Smooth muscle cell (in vitro differentiated cells): Measurements from ENCODE around the gene HIRA. TPM values are rescaled to one million over a fixed set of nuclear protein-coding genes. Genes with fewer than 3 reads are reported as not detected.

ENCODE experiments used
- DNase-seq: peaks from one replicate; lab custom pipeline; 2025; ENCODE audit not compliant: unreplicated experiment; lab: John Stamatoyannopoulos, UW
- H2AFZ ChIP-seq: fragments of 200-600 bp; sonication (generic); 2 replicates; pipeline ENCODE4 v1.6.0; 2016; ENCODE audit warnings: antibody characterized with exemption, low read depth, mild to moderate bottlenecking
- H3F3A ChIP-seq: fragments of 200-600 bp; sonication (generic); 2 replicates; pipeline ENCODE4 v1.6.0; 2017; ENCODE audit warnings: antibody characterized with exemption, low read depth
- H3K27ac ChIP-seq: fragments of 200-600 bp; sonication (generic); 2 replicates; pipeline ENCODE4 v1.5.1; 2016; ENCODE audit warnings: low read depth, mild to moderate bottlenecking
- H3K27me3 ChIP-seq: fragments of 200-600 bp; sonication (generic); 2 replicates; pipeline ENCODE4 v1.6.1; 2016; ENCODE audit warnings: low read depth, mild to moderate bottlenecking
- H3K36me3 ChIP-seq: fragments of 200-600 bp; sonication (generic); 2 replicates; pipeline ENCODE4 v1.5.1; 2016; ENCODE audit warnings: low read depth
- H3K4me1 ChIP-seq: fragments of 200-600 bp; sonication (generic); 2 replicates; pipeline ENCODE4 v1.5.1; 2016; ENCODE audit warnings: low read depth
- H3K4me2 ChIP-seq: fragments of 200-600 bp; sonication (generic); 2 replicates; pipeline ENCODE4 v1.6.0; 2016; ENCODE audit warnings: mild to moderate bottlenecking
- H3K4me3 ChIP-seq: fragments of 200-600 bp; sonication (generic); 2 replicates; pipeline ENCODE4 v1.5.1; 2016; ENCODE audit warnings: mild to moderate bottlenecking
- H3K79me2 ChIP-seq: fragments of 200-600 bp; sonication (generic); 2 replicates; pipeline ENCODE4 v1.6.0; 2016; ENCODE audit warnings: low read depth, mild to moderate bottlenecking
- H3K9ac ChIP-seq: fragments of 200-600 bp; sonication (generic); 2 replicates; pipeline ENCODE4 v1.6.0; 2016; ENCODE audit warnings: low read depth
- H3K9me3 ChIP-seq: fragments of 200-600 bp; sonication (generic); replicated peaks from 2 replicates; pipeline ENCODE4 v1.5.1; 2016; ENCODE audit warnings: low read depth
- H4K20me1 ChIP-seq: fragments of 200-600 bp; sonication (generic); 2 replicates; pipeline ENCODE4 v1.6.0; 2016; ENCODE audit warnings: low read depth
- WGBS: methylation state at CpG from one replicate; pipeline ENCODE4 v1.1.7; 2016; ENCODE audit warnings: low lambda C conversion rate; 5-methylcytosine and 5-hydroxymethylcytosine counted together
- polyA plus RNA-seq: library from polyadenylated mRNA; unstranded; fragments of >200 nt; fragmentation: Nextera tagmentation; extraction: Ambion mirVana; gene quantifications from 2 replicates; pipeline ENCODE4 v1.2.1, GENCODE V29; 2016
- total RNA-seq: library from RNA; depleted of rRNA; stranded (reverse); fragments of >200 nt; gene quantifications from 2 replicates; pipeline ENCODE4 v1.2.3, GENCODE V29; 2014
- TF ChIP-seq, protein P1 (sequence below): fragments of 200-600 bp; sonication (generic); IDR thresholded peaks from 2 replicates; pipeline ENCODE4 v1.5.1; 2017; ENCODE audit warnings: borderline replicate concordance, mild to moderate bottlenecking, antibody characterized with exemption; ENCODE audit not compliant: insufficient read depth, poor library complexity, severe bottlenecking

HIRA gene
- total and polyA plus RNA-seq, 2 experiments from 2014 or later, result 7.3 to 8.7 TPM

GRCh38 chr22:19471572-19471971, 40.0 kb upstream of the HIRA start:
- Histone ChIP-seq H4K20me1 (peaks cover 59% of the 10 kb centered on the region), H3K79me2 (peaks cover 24% of the 10 kb centered on the region)

DNA sequence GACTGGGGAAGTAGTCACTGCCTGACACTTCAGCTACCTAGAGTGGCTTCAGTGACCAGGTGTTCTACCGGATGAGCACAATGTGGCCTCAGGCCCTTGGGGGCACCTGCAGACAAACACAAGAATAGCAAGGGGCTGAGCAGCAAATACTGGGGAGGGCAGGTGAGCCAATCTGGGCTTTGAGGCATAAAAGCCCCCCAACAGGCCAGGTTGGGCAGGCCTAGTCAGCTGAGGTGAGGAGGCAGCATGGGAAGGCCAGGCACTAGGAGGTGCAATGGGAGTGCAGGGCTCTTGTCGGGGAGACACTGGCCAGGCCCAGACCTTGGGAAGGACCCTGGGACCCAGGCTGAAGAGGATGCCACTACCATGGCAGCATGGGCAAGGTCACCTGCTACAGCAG, 38.5 kb upstream of the HIRA start:
- Histone ChIP-seq H3K27me3 (no peaks in the 10 kb centered on the region), H3K4me1 (no peaks in the 10 kb centered on the region), H3F3A (no peaks in the 10 kb centered on the region), H3K79me2 (peaks cover 9% of the 10 kb centered on the region), H3K4me2 (no peak overlapping the region), H2AFZ (no peak overlapping the region), H4K20me1 (peaks cover 44% of the 10 kb centered on the region), H3K4me3 (no peak overlapping the region), H3K27ac (no peak overlapping the region), H3K36me3 (no peaks in the 10 kb centered on the region), H3K9ac (no peak overlapping the region), H3K9me3 (no peaks in the 10 kb centered on the region)
- WGBS, result 100% methylated on average over 2 of the region's 2 CpGs
- TF ChIP-seq, protein P1, sequence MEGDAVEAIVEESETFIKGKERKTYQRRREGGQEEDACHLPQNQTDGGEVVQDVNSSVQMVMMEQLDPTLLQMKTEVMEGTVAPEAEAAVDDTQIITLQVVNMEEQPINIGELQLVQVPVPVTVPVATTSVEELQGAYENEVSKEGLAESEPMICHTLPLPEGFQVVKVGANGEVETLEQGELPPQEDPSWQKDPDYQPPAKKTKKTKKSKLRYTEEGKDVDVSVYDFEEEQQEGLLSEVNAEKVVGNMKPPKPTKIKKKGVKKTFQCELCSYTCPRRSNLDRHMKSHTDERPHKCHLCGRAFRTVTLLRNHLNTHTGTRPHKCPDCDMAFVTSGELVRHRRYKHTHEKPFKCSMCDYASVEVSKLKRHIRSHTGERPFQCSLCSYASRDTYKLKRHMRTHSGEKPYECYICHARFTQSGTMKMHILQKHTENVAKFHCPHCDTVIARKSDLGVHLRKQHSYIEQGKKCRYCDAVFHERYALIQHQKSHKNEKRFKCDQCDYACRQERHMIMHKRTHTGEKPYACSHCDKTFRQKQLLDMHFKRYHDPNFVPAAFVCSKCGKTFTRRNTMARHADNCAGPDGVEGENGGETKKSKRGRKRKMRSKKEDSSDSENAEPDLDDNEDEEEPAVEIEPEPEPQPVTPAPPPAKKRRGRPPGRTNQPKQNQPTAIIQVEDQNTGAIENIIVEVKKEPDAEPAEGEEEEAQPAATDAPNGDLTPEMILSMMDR, result no peak
- no peak for DNase-seq

More at GRCh38 chr22:19471572-19471971, 40.0 kb upstream of the HIRA start:
- Histone ChIP-seq H3K4me2 (no peak overlapping the region), H3K4me1 (no peaks in the 10 kb centered on the region), H3K27ac (no peak overlapping the region), H3K36me3 (no peaks in the 10 kb centered on the region), H3F3A (no peaks in the 10 kb centered on the region), H3K4me3 (no peak overlapping the region), H3K9me3 (no peaks in the 10 kb centered on the region), H2AFZ (no peak overlapping the region), H3K27me3 (no peaks in the 10 kb centered on the region), H3K9ac (no peak overlapping the region)
- WGBS, result 94% methylated on average over 11 of the region's 11 CpGs
- TF ChIP-seq, protein P1, result no peak
- DNase-seq, result no peak

DNA sequence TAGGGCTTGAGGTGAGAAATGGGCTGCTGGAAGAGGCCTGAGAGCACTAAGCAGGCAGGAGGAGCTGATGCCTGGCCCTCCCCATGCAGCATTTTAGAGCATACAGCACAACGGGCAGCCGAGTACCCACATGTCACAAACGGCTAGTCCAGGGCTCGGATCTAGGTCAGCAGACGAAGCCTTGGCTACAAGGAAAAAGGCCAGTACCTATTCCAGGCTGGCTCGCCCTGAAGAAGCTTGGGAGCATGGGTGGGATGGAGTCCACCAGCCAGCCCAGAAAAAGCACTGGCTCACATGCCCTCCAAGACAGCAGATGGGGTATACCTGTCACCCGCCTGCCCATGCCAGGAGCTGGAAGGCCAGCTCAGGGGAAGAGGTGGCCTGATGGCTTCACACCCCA, 37.9 kb upstream of the HIRA start:
- H3K27me3 ChIP-seq, result no peaks in the 10 kb centered on the region
- H3F3A ChIP-seq, result no peaks in the 10 kb centered on the region
- H3K4me3 ChIP-seq, result no peak overlapping the region
- H3K4me1 ChIP-seq, result no peaks in the 10 kb centered on the region
- H3K36me3 ChIP-seq, result no peaks in the 10 kb centered on the region
- DNase-seq, result no peak
- 94% methylated on average over 7 of the region's 7 CpGs for WGBS
- H2AFZ ChIP-seq, result no peak overlapping the region
- no peaks in the 10 kb centered on the region for H3K9me3 ChIP-seq
- no peak overlapping the region for H3K9ac ChIP-seq
- H4K20me1 ChIP-seq, result peaks cover 47% of the 10 kb centered on the region
- H3K4me2 ChIP-seq, result no peak overlapping the region
- TF ChIP-seq, protein P1, result no peak
- peaks cover 4% of the 10 kb centered on the region for H3K79me2 ChIP-seq
- H3K27ac ChIP-seq, result no peak overlapping the region

GRCh38 chr22:19467912-19468311, 36.4 kb upstream of the HIRA start:
- no peak for DNase-seq
- Histone ChIP-seq H3K4me1 (no peaks in the 10 kb centered on the region), H3K79me2 (peaks cover 2% of the 10 kb centered on the region), H3K9ac (no peak overlapping the region), H3K27ac (no peak overlapping the region), H3K36me3 (no peaks in the 10 kb centered on the region), H3K27me3 (no peaks in the 10 kb centered on the region), H4K20me1 (peaks cover 39% of the 10 kb centered on the region), H2AFZ (no peak overlapping the region), H3F3A (no peaks in the 10 kb centered on the region), H3K4me2 (no peak overlapping the region), H3K9me3 (no peaks in the 10 kb centered on the region), H3K4me3 (no peak overlapping the region)
- TF ChIP-seq, protein P1, result no peak
- 98% methylated on average over 6 of the region's 6 CpGs for WGBS
